ENCODE data around the gene HOMEZ.
A peak's percentile ranks its signal among the peaks of the same experiment; 100 is the strongest.
"Not testable (repeated sequence)": the region's sequence is repeated elsewhere in the genome, so short reads cannot be mapped to it uniquely, and the experiment has no call there.

Gene HOMEZ

DNA sequence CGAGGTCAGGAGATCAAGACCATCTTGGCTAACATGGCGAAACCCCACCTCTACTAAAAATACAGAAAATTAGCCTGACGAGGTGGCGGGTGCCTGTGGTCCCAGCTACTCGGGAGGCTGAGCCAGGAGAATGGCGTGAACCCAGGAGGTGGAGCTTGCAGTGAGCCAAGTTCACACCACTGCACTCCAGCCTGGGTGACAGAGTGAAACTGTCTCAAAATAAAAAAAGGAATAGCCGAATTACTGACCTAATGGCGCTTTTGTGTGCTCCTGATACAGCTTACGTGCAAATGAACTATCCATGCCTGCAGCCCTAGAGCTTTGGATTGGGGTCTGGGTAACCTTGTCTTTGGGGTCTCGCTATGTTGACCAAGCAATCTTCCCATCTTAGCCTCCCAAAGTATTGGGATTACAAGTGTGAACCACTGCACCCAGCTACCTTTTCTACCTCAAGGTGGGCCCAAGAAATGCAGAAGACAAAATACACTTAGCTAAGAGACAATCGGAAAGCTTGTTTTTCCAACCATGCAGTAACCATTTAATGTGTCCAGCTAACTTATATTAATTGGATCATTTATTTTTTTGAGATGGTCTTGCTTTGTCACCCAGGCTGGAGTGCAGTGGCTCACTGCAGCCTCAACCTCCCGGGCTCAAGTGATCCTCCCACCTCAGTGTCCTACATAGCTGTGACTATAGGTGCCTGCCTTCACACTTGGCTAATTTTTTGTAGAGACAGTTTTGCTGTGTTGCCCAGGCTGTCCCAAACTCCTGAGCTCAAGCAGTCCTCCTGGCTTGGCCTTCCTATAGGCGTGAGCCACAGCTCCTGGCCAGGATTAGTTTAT, 40.8 kb upstream of the HOMEZ start:
- no peaks in the 10 kb centered on the region for H3K27me3 ChIP-seq (ENCODE audit: insufficient read depth, low read length, poor library complexity)
- peak; percentile 17; the same call in 1 of the 3 replicates for ATAC-seq (ENCODE audit: insufficient read depth, low read depth)
- H3K4me2 ChIP-seq (ENCODE audit: insufficient read depth, low read length), result no peak overlapping the region
- peaks cover 36% of the 10 kb centered on the region for H3K36me3 ChIP-seq (ENCODE audit: insufficient read depth, low read length)
- H3K27ac ChIP-seq (ENCODE audit: low read length), result no peak overlapping the region
- no peak for DNase-seq
- H3K4me1 ChIP-seq (ENCODE audit: insufficient read depth, low read length), result peaks cover 21% of the 10 kb centered on the region
- H3K4me3 ChIP-seq (ENCODE audit: low read depth in 1 of 2, low read length in 2 of 2), result no peak overlapping the region
- peaks cover 26% of the 10 kb centered on the region for H3K79me2 ChIP-seq (ENCODE audit: insufficient read depth, low read length)
- H2AFZ ChIP-seq (ENCODE audit: low read depth, low read length), result no peak overlapping the region
- no peak overlapping the region for H3K9ac ChIP-seq (ENCODE audit: low read depth, low read length)
- H3K9me3 ChIP-seq (ENCODE audit: insufficient read depth, low read length, severe bottlenecking), result no peaks in the 10 kb centered on the region
- peaks cover 22% of the 10 kb centered on the region for H4K20me1 ChIP-seq (ENCODE audit: insufficient read depth, low read length)
- TF ChIP-seq, protein P1, sequence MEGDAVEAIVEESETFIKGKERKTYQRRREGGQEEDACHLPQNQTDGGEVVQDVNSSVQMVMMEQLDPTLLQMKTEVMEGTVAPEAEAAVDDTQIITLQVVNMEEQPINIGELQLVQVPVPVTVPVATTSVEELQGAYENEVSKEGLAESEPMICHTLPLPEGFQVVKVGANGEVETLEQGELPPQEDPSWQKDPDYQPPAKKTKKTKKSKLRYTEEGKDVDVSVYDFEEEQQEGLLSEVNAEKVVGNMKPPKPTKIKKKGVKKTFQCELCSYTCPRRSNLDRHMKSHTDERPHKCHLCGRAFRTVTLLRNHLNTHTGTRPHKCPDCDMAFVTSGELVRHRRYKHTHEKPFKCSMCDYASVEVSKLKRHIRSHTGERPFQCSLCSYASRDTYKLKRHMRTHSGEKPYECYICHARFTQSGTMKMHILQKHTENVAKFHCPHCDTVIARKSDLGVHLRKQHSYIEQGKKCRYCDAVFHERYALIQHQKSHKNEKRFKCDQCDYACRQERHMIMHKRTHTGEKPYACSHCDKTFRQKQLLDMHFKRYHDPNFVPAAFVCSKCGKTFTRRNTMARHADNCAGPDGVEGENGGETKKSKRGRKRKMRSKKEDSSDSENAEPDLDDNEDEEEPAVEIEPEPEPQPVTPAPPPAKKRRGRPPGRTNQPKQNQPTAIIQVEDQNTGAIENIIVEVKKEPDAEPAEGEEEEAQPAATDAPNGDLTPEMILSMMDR (IDR thresholded peaks at IDR 0.05; ENCODE audit: borderline replicate concordance, extremely low read depth, low read length, poor library complexity, severe bottlenecking), result peak; percentile 13
- TF ChIP-seq EZH2 (IDR thresholded peaks at IDR 0.05; ENCODE audit: borderline replicate concordance, low read depth, low read length, severe bottlenecking), result no peak

DNA sequence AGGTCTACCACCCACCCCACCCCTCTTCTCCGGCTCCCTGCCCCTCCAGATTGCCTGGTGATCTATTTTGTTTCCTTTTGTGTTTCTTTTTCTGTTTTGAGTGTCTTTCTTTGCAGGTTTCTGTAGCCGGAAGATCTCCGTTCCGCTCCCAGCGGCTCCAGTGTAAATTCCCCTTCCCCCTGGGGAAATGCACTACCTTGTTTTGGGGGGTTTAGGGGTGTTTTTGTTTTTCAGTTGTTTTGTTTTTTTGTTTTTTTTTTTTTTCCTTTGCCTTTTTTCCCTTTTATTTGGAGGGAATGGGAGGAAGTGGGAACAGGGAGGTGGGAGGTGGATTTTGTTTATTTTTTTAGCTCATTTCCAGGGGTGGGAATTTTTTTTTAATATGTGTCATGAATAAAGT, 39.8 kb upstream of the HOMEZ start:
- not testable (repeated sequence) for H3K4me2 ChIP-seq (ENCODE audit: insufficient read depth, low read length); ATAC-seq (ENCODE audit: insufficient read depth, low read depth); H3K9ac ChIP-seq (ENCODE audit: low read depth, low read length); H3K27me3 ChIP-seq (ENCODE audit: insufficient read depth, low read length, poor library complexity); H2AFZ ChIP-seq (ENCODE audit: low read depth, low read length); H3K27ac ChIP-seq (ENCODE audit: low read length); H3K4me3 ChIP-seq (ENCODE audit: low read depth in 1 of 2, low read length in 2 of 2); DNase-seq; H3K9me3 ChIP-seq (ENCODE audit: insufficient read depth, low read length, severe bottlenecking)
- H3K79me2 ChIP-seq (ENCODE audit: insufficient read depth, low read length), result peaks cover 28% of the 10 kb centered on the region
- H3K36me3 ChIP-seq (ENCODE audit: insufficient read depth, low read length), result peaks cover 36% of the 10 kb centered on the region
- peaks cover 21% of the 10 kb centered on the region for H3K4me1 ChIP-seq (ENCODE audit: insufficient read depth, low read length)
- H4K20me1 ChIP-seq (ENCODE audit: insufficient read depth, low read length), result peaks cover 22% of the 10 kb centered on the region

DNA sequence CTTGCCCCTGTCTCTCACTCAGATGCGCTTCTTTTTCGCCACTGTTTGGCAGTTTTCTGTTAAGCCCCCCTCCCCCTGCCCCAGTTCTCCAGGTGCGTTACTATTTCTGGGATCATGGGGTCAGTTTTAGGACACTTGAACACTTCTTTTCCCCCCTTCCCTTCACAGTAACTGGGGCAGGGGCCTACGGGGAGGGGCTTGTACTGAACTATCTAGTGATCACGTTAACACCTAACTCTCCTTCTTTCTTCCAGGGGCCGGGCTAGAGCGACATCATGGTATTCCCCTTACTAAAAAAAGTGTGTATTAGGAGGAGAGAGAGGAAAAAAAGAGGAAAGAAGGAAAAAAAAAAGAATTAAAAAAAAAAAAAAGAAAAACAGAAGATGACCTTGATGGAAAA, 39.1 kb upstream of the HOMEZ start:
- Histone ChIP-seq H3K36me3 (ENCODE audit: insufficient read depth, low read length) (peaks cover 36% of the 10 kb centered on the region), H4K20me1 (ENCODE audit: insufficient read depth, low read length) (peaks cover 22% of the 10 kb centered on the region), H3K9ac (ENCODE audit: low read depth, low read length) (no peak overlapping the region), H3K27ac (ENCODE audit: low read length) (no peak overlapping the region), H2AFZ (ENCODE audit: low read depth, low read length) (no peak overlapping the region), H3K79me2 (ENCODE audit: insufficient read depth, low read length) (peaks cover 33% of the 10 kb centered on the region), H3K4me2 (ENCODE audit: insufficient read depth, low read length) (no peak overlapping the region), H3K4me1 (ENCODE audit: insufficient read depth, low read length) (peaks cover 28% of the 10 kb centered on the region), H3K4me3 (ENCODE audit: low read depth in 1 of 2, low read length in 2 of 2) (no peak overlapping the region), H3K9me3 (ENCODE audit: insufficient read depth, low read length, severe bottlenecking) (no peaks in the 10 kb centered on the region), H3K27me3 (ENCODE audit: insufficient read depth, low read length, poor library complexity) (no peaks in the 10 kb centered on the region)
- no peak for ATAC-seq (ENCODE audit: insufficient read depth, low read depth)
- TF ChIP-seq, protein P1 (IDR thresholded peaks at IDR 0.05; ENCODE audit: borderline replicate concordance, extremely low read depth, low read length, poor library complexity, severe bottlenecking), result no peak
- TF ChIP-seq EZH2 (IDR thresholded peaks at IDR 0.05; ENCODE audit: borderline replicate concordance, low read depth, low read length, severe bottlenecking), result no peak
- no peak for DNase-seq

DNA sequence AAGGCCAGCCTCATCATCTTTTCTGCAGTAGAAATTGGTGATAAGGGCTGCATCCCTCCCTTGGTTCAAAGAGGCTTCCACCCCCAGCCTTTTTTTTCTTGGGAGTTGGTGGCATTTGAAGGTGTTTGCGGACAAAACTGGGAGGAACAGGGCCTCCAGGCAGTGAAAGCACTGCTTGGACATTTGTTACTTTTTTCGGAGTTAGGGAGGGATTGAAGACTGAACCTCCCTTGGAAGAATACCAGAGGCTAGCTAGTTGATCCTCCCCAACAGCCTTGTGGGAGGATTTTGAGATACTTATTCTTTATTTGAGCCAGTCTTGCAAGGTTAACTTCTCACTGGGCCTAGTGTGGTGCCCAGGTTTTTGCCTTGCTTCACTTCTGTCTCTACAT, 38.5 kb upstream of the HOMEZ start:
- TF ChIP-seq, protein P1 (IDR thresholded peaks at IDR 0.05; ENCODE audit: borderline replicate concordance, extremely low read depth, low read length, poor library complexity, severe bottlenecking), result no peak
- TF ChIP-seq EZH2 (IDR thresholded peaks at IDR 0.05; ENCODE audit: borderline replicate concordance, low read depth, low read length, severe bottlenecking), result no peak
- Histone ChIP-seq H3K27me3 (ENCODE audit: insufficient read depth, low read length, poor library complexity) (no peaks in the 10 kb centered on the region), H3K9ac (ENCODE audit: low read depth, low read length) (no peak overlapping the region), H3K4me1 (ENCODE audit: insufficient read depth, low read length) (peaks cover 33% of the 10 kb centered on the region), H2AFZ (ENCODE audit: low read depth, low read length) (no peak overlapping the region), H3K4me3 (ENCODE audit: low read depth in 1 of 2, low read length in 2 of 2) (no peak overlapping the region), H3K36me3 (ENCODE audit: insufficient read depth, low read length) (peaks cover 36% of the 10 kb centered on the region), H3K27ac (ENCODE audit: low read length) (no peak overlapping the region), H4K20me1 (ENCODE audit: insufficient read depth, low read length) (peaks cover 22% of the 10 kb centered on the region), H3K79me2 (ENCODE audit: insufficient read depth, low read length) (peaks cover 33% of the 10 kb centered on the region), H3K4me2 (ENCODE audit: insufficient read depth, low read length) (no peak overlapping the region), H3K9me3 (ENCODE audit: insufficient read depth, low read length, severe bottlenecking) (no peaks in the 10 kb centered on the region)
- DNase-seq (no peak), ATAC-seq (ENCODE audit: insufficient read depth, low read depth) (no peak)

All from DND-41 (cell line).